H9 (cell line): ENCODE measurements around the gene CHCHD4. TPM values are rescaled to one million over a fixed set of nuclear protein-coding genes. Genes with fewer than 3 reads are reported as not detected.
A peak's percentile ranks its signal among the peaks of the same experiment; 100 is the strongest.
"Not testable (repeated sequence)": the region's sequence is repeated elsewhere in the genome, so short reads cannot be mapped to it uniquely, and the experiment has no call there.

Source experiments
- DNase-seq: peaks from one replicate; pipeline ENCODE4 v3.0.0-alpha.2; 2017
- H2AFZ ChIP-seq: one replicate; pipeline ENCODE4 v1.6.1; 2013; ENCODE audit warnings: mild to moderate bottlenecking, low read length, control low read depth, moderate library complexity
- H2AK5ac ChIP-seq: 2 replicates; pipeline ENCODE4 v1.6.1; 2013; ENCODE audit warnings: low read length, control low read depth, mixed read lengths; ENCODE audit not compliant: insufficient read length
- H2BK120ac ChIP-seq: one replicate; pipeline ENCODE4 v1.6.1; 2013; ENCODE audit warnings: low read depth, mild to moderate bottlenecking, low read length, control low read depth, inconsistent platforms; ENCODE audit not compliant: poor library complexity, severe bottlenecking
- H2BK12ac ChIP-seq: 2 replicates; pipeline ENCODE4 v1.6.1; 2013; ENCODE audit warnings: low read length, control low read depth, mixed read lengths, low read depth; ENCODE audit not compliant: insufficient read length
- H2BK15ac ChIP-seq: 2 replicates; pipeline ENCODE4 v1.6.1; 2013; ENCODE audit warnings: low read depth, low read length, control low read depth
- H2BK20ac ChIP-seq: one replicate; pipeline ENCODE4 v1.6.1; 2013; ENCODE audit warnings: low read depth, mild to moderate bottlenecking, low read length, control low read depth, inconsistent platforms; ENCODE audit not compliant: poor library complexity, severe bottlenecking
- H2BK5ac ChIP-seq: 2 replicates; pipeline ENCODE4 v1.6.1; 2013; ENCODE audit warnings: low read length, control low read depth, mixed read lengths; ENCODE audit not compliant: insufficient read length
- H3K14ac ChIP-seq: 2 replicates; pipeline ENCODE4 v1.6.1; 2013; ENCODE audit warnings: low read length, control low read depth; ENCODE audit not compliant: insufficient read depth
- H3K18ac ChIP-seq: 2 replicates; pipeline ENCODE4 v1.6.1; 2013; ENCODE audit warnings: low read depth, mild to moderate bottlenecking, mixed read lengths, low read length, control low read depth; ENCODE audit not compliant: insufficient read length
- H3K23ac ChIP-seq: 2 replicates; pipeline ENCODE4 v1.6.1; 2013; ENCODE audit warnings: low read length, control low read depth, mixed read lengths, low read depth; ENCODE audit not compliant: insufficient read length
- H3K23me2 ChIP-seq: 2 replicates; pipeline ENCODE4 v1.6.1; 2013; ENCODE audit warnings: low read depth, mild to moderate bottlenecking, mixed read lengths, low read length, control low read depth; ENCODE audit not compliant: insufficient read length, poor library complexity, severe bottlenecking
- H3K27ac ChIP-seq: 2 replicates; pipeline ENCODE4 v1.5.1; 2013; ENCODE audit warnings: low read length, control low read depth, mixed read lengths, low read depth; ENCODE audit not compliant: insufficient read length
- H3K27me3 ChIP-seq: 2 replicates; pipeline ENCODE4 v1.6.1; 2013; ENCODE audit warnings: low read length, control low read depth, inconsistent platforms; ENCODE audit not compliant: insufficient read depth
- H3K4ac ChIP-seq: 2 replicates; pipeline ENCODE4 v1.6.1; 2013; ENCODE audit warnings: low read depth, mild to moderate bottlenecking, control low read depth, inconsistent platforms, low read length, moderate library complexity
- H3K4me1 ChIP-seq: 2 replicates; pipeline ENCODE4 v1.6.1; 2013; ENCODE audit warnings: low read length, control low read depth, inconsistent platforms; ENCODE audit not compliant: insufficient read depth
- H3K4me2 ChIP-seq: 2 replicates; pipeline ENCODE4 v1.6.1; 2013; ENCODE audit warnings: low read length, control low read depth, mixed read lengths; ENCODE audit not compliant: insufficient read length, insufficient read depth
- H3K56ac ChIP-seq: 2 replicates; pipeline ENCODE4 v1.6.1; 2013; ENCODE audit warnings: low read depth, mild to moderate bottlenecking, mixed read lengths, low read length, control low read depth; ENCODE audit not compliant: insufficient read length
- H3K79me1 ChIP-seq: 2 replicates; pipeline ENCODE4 v1.6.1; 2013; ENCODE audit warnings: low read depth, mild to moderate bottlenecking, moderate library complexity, low read length, control low read depth, inconsistent platforms; ENCODE audit not compliant: insufficient read depth, poor library complexity, severe bottlenecking
- H3K79me2 ChIP-seq: 2 replicates; pipeline ENCODE4 v1.6.1; 2013; ENCODE audit warnings: low read length, control low read depth, inconsistent platforms; ENCODE audit not compliant: insufficient read depth
- H3K9ac ChIP-seq: 2 replicates; pipeline ENCODE4 v1.6.1; 2013; ENCODE audit warnings: low read length, control low read depth, mixed read lengths; ENCODE audit not compliant: insufficient read length; ENCODE audit errors: extremely low read depth
- H3K9me3 ChIP-seq: one replicate; pipeline ENCODE4 v1.6.1; 2013; ENCODE audit warnings: low read depth, low read length, inconsistent platforms; ENCODE audit not compliant: control insufficient read depth
- H3T11ph ChIP-seq: one replicate; pipeline ENCODE4 v1.6.1; 2013; ENCODE audit warnings: mild to moderate bottlenecking, low read length, control low read depth, inconsistent platforms
- H4K20me1 ChIP-seq: one replicate; pipeline ENCODE4 v1.6.1; 2013; ENCODE audit not compliant: control insufficient read depth, insufficient read length, insufficient read depth
- H4K5ac ChIP-seq: 2 replicates; pipeline ENCODE4 v1.6.1; 2013; ENCODE audit warnings: low read depth, mild to moderate bottlenecking, mixed read lengths, low read length, control low read depth; ENCODE audit not compliant: insufficient read length
- H4K8ac ChIP-seq: replicated peaks from 2 replicates; pipeline ENCODE4 v1.6.1; 2013; ENCODE audit warnings: low read length, control low read depth, mixed read lengths, low read depth; ENCODE audit not compliant: insufficient read length
- H4K91ac ChIP-seq: 2 replicates; pipeline ENCODE4 v1.6.1; 2013; ENCODE audit warnings: low read depth, mild to moderate bottlenecking, moderate library complexity, mixed read lengths, low read length, control low read depth; ENCODE audit not compliant: insufficient read length
- H3K27ac Mint-ChIP-seq, 3 experiments: 2 replicates in 2 of 3; 3 replicates in 1 of 3; pipeline ENCODE4 v1.8.0; 2020 to 2021; ENCODE audit warnings: mixed read lengths in 3 of 3, mild to moderate bottlenecking in 1 of 3, moderate library complexity in 1 of 3
- H3K27me3 Mint-ChIP-seq: 2 replicates; pipeline ENCODE4 v1.8.0; 2021; ENCODE audit warnings: low read depth, mild to moderate bottlenecking, moderate library complexity, mixed read lengths
- H3K36me3 Mint-ChIP-seq, 3 experiments: 2 replicates in 2 of 3; 3 replicates in 1 of 3; pipeline ENCODE4 v1.8.0; 2020 to 2021; ENCODE audit warnings: low read depth in 3 of 3, mixed read lengths in 3 of 3; ENCODE audit not compliant: insufficient read depth in 1 of 3
- H3K4me1 Mint-ChIP-seq, 2 experiments: 2 replicates each; pipeline ENCODE4 v1.8.0; 2020; ENCODE audit warnings: mixed read lengths in 2 of 2
- H3K4me3 Mint-ChIP-seq, 2 experiments: 2 replicates in 1 of 2; 3 replicates in 1 of 2; pipeline ENCODE4 v1.8.0; 2020 to 2021; ENCODE audit warnings: mild to moderate bottlenecking in 2 of 2, mixed read lengths in 2 of 2, moderate library complexity in 1 of 2
- H3K9me3 Mint-ChIP-seq, 2 experiments: 2 replicates in 1 of 2; 3 replicates in 1 of 2; pipeline ENCODE4 v1.8.0; 2020; ENCODE audit warnings: mild to moderate bottlenecking in 2 of 2, mixed read lengths in 2 of 2, moderate library complexity in 1 of 2
- WGBS: extraction: QIAGEN DNeasy Blood & Tissue Kit; methylation state at CpG from one replicate; pipeline ENCODE4 v1.1.7; 2013; ENCODE audit warnings: missing lambda C conversion rate, low lambda C conversion rate, mixed read lengths; ENCODE audit not compliant: insufficient read length; ENCODE audit errors: extremely low coverage; 5-methylcytosine and 5-hydroxymethylcytosine counted together
- total RNA-seq: library from RNA; stranded (reverse); gene quantifications from 2 replicates; pipeline ENCODE4 v1.2.1, GENCODE V29; 2021
- TF ChIP-seq, protein P1 (sequence below): fragments of 200-600 bp; sonication (generic); conservative IDR thresholded peaks from 3 replicates; pipeline ENCODE4 v1.8.0; 2021; ENCODE audit warnings: antibody characterized with exemption, mild to moderate bottlenecking

CHCHD4 gene
- total RNA-seq, 1 experiment from 2014 or later = 13.7 TPM

DNA sequence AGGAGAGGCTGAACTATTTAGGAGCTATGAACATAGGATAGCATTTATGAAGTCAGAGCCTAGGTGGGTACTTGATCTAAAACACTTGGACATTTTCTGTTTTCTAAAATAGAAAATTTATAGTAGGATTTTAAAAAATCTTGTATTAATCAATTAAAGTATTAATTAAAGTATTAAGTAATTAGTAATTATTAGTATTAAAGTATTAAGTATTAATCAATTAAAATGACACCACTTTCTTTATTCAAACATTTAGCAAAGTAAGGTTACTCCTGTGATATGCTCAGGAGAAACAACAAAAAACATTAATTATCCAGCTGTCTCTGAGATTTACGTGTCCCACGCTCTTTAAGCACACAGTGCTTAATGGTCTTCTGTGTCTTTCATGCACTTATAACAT, 32.2 kb downstream of the CHCHD4 start:
- peaks cover 5% of the 10 kb centered on the region for H3K27me3 Mint-ChIP-seq
- Histone ChIP-seq H3K4ac (no peak overlapping the region), H3K18ac (no peak overlapping the region), H4K8ac (no peak overlapping the region), H3K9ac (no peak overlapping the region), H3K79me1 (no peaks in the 10 kb centered on the region), H3K23me2 (no peaks in the 10 kb centered on the region), H3K14ac (no peak overlapping the region), H2BK15ac (no peak overlapping the region), H3K27ac (no peak overlapping the region), H4K5ac (no peak overlapping the region), H2AK5ac (no peak overlapping the region), H3K56ac (no peak overlapping the region), H3K79me2 (no peaks in the 10 kb centered on the region), H2BK5ac (no peak overlapping the region), H2BK12ac (no peak overlapping the region), H3K4me1 (no peaks in the 10 kb centered on the region), H4K20me1 (no peaks in the 10 kb centered on the region), H2AFZ (no peak overlapping the region), H2BK120ac (no peak overlapping the region), H3T11ph (no peak overlapping the region), H4K91ac (no peak overlapping the region), H3K4me2 (no peak overlapping the region), H3K9me3 (no peaks in the 10 kb centered on the region), H2BK20ac (no peak overlapping the region), H3K23ac (no peak overlapping the region), H3K27me3 (no peaks in the 10 kb centered on the region)
- TF ChIP-seq, protein P1, sequence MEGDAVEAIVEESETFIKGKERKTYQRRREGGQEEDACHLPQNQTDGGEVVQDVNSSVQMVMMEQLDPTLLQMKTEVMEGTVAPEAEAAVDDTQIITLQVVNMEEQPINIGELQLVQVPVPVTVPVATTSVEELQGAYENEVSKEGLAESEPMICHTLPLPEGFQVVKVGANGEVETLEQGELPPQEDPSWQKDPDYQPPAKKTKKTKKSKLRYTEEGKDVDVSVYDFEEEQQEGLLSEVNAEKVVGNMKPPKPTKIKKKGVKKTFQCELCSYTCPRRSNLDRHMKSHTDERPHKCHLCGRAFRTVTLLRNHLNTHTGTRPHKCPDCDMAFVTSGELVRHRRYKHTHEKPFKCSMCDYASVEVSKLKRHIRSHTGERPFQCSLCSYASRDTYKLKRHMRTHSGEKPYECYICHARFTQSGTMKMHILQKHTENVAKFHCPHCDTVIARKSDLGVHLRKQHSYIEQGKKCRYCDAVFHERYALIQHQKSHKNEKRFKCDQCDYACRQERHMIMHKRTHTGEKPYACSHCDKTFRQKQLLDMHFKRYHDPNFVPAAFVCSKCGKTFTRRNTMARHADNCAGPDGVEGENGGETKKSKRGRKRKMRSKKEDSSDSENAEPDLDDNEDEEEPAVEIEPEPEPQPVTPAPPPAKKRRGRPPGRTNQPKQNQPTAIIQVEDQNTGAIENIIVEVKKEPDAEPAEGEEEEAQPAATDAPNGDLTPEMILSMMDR = no peak
- H3K4me3 Mint-ChIP-seq = no peak overlapping the region
- peaks cover 3 to 9% of the 10 kb centered on the region in 2 experiments for H3K4me1 Mint-ChIP-seq
- no peak for DNase-seq
- WGBS = no CpG with 5 or more reads among the region's 2 CpGs
- peak overlapping the region in 1 of 3 experiments; percentile 20; a peak in 2 of 7 replicates for H3K27ac Mint-ChIP-seq
- H3K9me3 Mint-ChIP-seq = peaks cover 14 to 24% of the 10 kb centered on the region in 2 experiments
- H3K36me3 Mint-ChIP-seq = peaks cover 0 to 18% (median 0%) of the 10 kb centered on the region in 3 experiments; a peak in 3 of 7 replicates

DNA sequence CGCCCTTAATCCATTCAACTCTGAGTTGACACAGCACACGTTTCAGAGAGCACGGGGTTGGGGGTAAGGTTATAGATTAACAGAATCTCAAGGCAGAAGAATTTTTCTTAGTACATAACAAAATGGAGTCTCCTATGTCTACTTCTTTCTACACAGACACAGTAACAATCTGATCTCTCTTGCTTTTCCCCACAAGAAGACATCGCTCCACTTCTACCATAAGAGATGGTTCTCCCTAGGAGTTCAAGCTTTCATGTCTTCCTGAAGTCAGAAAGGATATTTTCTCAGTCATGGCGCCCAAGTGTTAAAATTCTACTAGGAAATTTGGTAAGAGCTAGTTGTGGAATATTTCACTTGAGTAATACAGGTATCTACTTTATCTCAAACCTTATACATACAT, 32.7 kb downstream of the CHCHD4 start:
- DNase-seq = not testable (repeated sequence)

More for the DNA sequence above, 32.7 kb downstream of the CHCHD4 start:
- H2BK20ac ChIP-seq, H2AFZ ChIP-seq, H2BK120ac ChIP-seq, H3K79me2 ChIP-seq, H3K79me1 ChIP-seq, H3K4me2 ChIP-seq, H3K14ac ChIP-seq, H3K9ac ChIP-seq, H4K5ac ChIP-seq, H2BK12ac ChIP-seq, H3K27ac ChIP-seq, H3K27me3 Mint-ChIP-seq, H3K4me3 Mint-ChIP-seq, H3K9me3 ChIP-seq, H3K56ac ChIP-seq, H3K4me1 ChIP-seq, H4K20me1 ChIP-seq, H3K18ac ChIP-seq, H3K23ac ChIP-seq, H3T11ph ChIP-seq, H3K4ac ChIP-seq, H2AK5ac ChIP-seq, H2BK15ac ChIP-seq, H4K91ac ChIP-seq, H3K4me1 Mint-ChIP-seq, H3K27me3 ChIP-seq, H3K23me2 ChIP-seq, H4K8ac ChIP-seq, H2BK5ac ChIP-seq: not testable (repeated sequence)
- no CpG with 5 or more reads among the region's 5 CpGs for WGBS
- Mint-ChIP-seq H3K36me3 (peaks cover 0 to 20% (median 1%) of the 10 kb centered on the region in 3 experiments; a peak in 4 of 7 replicates), H3K9me3 (peaks cover 18 to 27% of the 10 kb centered on the region in 2 experiments), H3K27ac (peak overlapping the region in 1 of 3 experiments; percentile 20; a peak in 1 of 7 replicates)
